GM21528 (cell line): ENCODE results near the gene VILL.
A peak's percentile ranks its signal among the peaks of the same experiment; 100 is the strongest.
"Not testable (repeated sequence)": the region's sequence is repeated elsewhere in the genome, so short reads cannot be mapped to it uniquely, and the experiment has no call there.

Experiments
- ATAC-seq: cut with Tn5 transposase; IDR thresholded peaks from one replicate; pipeline ENCODE4 v1.9.1; 2021; ENCODE audit warnings: mild to moderate bottlenecking, moderate library complexity; ENCODE audit not compliant: unreplicated experiment, low FRiP score

Gene VILL

DNA sequence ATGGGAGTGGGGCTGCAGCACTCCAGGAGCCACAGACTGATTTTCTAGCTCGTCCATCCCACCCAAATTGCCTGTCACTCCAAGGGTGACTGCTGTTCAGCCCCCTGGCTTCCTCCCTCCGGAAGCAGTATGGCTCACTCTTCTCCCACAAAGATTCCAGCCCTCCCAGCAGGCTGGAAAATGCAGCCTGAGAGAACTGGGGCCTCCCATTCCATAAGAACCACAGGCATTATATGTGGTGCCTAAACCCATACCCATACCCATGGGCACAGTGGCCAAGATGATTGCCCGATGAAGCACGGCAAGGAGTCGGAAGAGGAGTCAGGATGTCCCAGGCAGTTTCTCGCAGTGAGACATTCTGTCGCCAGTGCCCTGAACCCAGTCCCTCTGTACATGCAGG lies 6.0 kb upstream of the VILL start:
- no peak for ATAC-seq

DNA sequence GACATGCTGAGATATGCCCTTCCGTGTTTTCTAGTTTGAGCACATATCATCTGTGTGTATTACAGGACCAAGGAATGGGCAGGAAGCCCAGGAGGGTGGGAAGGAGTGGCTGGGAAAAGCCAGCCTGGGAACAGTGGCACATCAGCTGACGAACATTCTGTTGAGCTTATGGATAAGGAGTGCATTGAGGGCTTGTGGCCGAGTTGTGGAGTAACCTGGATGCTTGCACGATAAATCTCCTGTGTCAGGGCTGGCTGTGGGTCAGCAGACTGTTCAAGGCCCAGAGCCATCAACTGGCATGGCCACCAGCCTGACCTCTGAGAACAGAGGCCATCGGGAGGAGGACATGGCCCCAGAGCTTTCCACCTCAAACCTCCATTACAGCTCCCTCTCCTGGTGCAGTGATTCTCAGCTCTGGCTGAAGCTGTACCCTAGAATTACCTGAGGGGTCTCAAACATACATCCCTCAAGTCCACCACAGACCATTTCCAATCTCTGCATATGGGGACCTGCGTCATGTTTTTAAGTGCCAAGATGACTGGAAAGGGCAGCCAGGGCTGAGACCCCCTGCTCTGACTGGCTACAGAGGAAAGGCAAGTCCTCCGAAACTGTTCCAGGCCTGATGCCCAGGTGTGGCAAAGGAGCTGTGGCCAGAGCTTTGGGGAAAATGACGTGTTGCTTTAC lies 4.8 kb upstream of the VILL start:
- no peak for ATAC-seq

GRCh38 chr3:37986479-37987314 lies 3.9 kb upstream of the VILL start:
- ATAC-seq, result no peak

DNA sequence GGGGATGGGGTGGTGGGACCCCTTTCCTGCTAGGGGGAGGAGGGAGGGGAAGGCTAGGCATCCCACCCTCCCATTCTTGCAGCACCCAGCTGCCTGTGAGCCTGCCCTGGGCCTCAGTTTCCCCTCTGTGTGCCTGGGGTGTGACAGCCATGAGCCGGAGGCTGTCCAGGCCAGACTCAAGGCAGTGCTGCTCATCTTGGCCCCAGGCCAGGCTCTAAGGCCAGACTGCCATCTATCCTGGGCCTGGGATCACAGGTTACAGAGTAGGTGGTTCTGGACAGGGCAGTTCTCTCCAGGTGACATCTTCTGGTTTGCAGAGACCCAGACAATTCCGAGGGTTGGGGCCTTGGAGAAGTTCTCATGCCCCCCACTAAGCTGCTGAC lies 3.3 kb upstream of the VILL start:
- no peak for ATAC-seq

- no peak for ATAC-seq
These were observed 2.8 kb upstream of the VILL start for GRCh38 chr3:37987751-37988179.

DNA sequence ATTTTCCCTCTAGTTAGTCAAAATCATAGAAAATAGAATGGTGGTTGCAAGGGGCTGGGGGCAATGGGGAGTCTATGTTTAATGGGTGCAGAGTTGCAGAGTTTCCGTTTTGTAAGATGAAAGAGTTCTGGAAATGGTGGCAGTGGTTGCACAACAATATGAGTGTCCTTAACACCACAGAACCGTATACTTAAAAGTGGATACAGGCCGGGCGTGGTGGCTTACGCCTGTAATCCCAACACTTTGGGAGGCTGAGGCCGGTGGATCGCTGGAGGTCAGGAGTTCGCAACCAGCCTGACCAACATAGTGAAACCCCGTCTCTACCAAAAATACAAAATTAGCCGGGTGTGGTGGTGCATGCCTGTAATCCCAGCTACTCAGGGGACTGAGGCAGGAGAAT lies 2.2 kb upstream of the VILL start:
- ATAC-seq, result not testable (repeated sequence)

DNA sequence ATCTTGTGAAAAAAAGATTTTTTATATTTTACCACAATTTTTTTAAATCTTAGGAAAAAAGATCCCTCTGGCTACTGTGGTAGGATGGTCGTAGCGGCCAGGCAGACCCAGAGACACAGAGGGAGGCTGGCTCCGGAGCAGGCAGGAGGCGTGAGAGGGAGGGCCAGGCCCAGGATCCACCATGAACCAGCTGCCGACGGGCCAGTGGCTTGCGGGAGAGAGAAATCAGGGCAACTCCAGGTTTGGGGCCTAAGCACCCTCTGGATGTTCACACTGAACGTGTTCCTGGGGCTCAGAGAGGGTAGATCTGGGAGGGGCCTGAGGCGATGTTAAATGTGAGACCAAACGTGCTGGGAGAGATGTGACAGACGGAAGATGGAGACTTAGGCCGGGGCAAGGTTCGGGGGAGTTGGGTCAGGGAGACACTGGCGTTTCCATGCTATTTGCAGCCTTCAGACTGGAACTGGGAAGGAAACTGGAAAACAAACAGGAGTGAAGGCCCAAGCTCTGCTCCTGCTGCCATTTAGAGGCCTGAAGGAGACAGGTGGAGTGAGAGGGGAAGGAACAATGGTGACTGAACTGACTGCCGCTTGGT lies 1.6 kb upstream of the VILL start:
- no peak for ATAC-seq

- no peak for ATAC-seq
These were observed 635 bp upstream of the VILL start for GRCh38 chr3:37989821-37990480.

DNA sequence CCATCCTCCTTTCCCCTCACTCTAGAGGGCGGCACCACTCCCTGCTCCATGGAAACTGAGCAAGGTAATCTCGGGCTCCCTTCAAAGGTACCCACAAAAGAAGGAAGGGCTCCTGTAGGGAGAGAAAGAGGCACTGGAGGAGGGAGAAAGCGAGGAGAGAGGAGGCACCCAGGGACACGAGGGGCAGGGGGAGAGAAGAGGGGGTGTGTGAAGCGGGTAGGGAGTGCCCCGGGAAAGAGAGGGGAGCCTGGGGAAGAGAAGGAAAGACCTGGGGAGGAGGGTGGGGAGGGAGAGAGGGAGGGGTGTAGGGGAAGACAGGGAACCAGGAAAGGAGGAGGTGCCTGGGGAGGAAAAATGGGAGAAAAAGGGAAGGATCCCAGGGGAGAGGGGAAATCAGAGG lies 523 bp downstream of the VILL start:
- no peak for ATAC-seq

GRCh38 chr3:37991823-37992222 lies 1.2 kb downstream of the VILL start:
- ATAC-seq, result no peak

DNA sequence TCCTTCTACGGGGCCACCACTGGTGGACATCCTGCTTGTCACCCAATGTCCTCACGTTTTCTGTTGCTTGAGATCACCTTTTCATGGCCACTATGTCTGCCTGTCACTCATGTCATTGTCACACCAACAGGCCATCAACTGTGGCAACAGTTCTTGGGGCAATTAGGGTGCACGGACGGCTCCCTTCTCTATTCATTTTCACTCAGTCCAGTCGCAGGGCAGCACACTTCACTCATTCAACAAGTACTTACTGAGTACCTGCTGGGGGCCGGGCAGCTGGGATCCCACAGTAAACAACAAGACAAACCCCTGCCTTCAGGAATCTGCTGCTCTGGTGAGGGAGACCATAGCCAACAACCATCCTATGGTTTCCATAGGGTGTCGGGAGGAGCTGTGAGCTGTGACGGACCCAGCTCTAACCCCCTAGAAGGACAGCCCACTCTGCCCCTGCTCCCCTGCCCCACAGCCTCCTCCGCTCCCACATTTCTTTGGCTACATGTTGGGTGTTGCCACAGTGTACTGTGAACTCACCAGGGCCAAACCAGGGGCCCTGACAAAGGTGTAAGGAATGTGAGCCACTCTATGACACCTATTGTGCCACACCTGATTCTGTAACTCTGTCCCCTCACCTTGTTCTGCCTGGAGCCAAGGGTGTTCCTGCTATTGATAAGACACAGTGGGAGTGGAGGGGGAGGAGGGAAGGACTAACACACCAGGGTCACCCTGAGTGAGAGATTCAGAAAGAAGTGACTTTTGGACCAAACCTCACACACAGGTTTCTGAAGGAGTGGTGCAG lies 1.9 kb downstream of the VILL start:
- no peak for ATAC-seq

DNA sequence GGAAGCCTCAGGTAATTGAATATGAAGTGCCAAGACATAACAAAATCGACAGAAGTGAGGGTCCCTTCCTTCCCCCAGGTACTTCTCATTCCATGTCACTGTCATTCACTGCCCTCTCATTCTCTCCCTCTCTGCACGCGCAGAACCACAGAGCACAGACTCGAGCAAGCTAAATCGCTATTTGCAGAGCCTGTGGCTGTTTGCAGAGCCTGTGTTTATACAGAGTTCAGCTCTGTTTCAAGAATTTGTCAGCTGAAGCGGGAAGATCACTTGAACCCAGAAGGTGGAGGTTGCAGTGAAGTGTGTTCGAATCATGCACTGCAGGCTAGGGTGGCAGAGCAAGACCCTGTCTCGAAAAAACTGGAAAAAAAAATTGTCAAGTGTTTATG lies 2.5 kb downstream of the VILL start:
- ATAC-seq, result no peak

- ATAC-seq, result no peak
These were observed 2.9 kb downstream of the VILL start for GRCh38 chr3:37993460-37993819.

GRCh38 chr3:37993820-37994638 lies 3.4 kb downstream of the VILL start:
- peak; percentile 61 for ATAC-seq

- no peak for ATAC-seq
These were observed 4.0 kb downstream of the VILL start for GRCh38 chr3:37994639-37994972.

GRCh38 chr3:37995652-37996641 lies 5.4 kb downstream of the VILL start:
- ATAC-seq, result no peak

DNA sequence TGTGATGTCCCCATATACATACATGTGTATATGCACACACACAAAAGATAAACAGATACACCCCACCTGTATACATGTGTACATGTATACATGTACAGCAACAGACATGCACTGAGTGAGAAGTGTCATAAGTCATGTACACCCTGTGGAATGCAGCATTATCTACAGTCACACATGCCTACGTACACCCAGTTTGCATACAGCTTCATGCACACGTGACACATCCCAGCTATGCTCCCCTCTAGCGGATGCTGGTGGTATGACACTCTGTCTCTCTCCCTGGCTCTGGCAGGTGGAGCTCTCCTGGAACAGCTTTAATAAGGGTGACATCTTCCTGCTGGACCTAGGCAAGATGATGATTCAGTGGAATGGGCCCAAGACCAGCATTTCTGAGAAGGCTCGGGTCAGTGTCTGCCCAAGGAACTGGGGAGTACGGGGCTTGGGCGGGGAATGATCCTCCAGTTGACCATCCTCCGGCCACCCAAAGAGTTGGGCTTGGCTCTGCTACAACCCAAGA lies 6.3 kb downstream of the VILL start:
- ATAC-seq, result peak; percentile 57

DNA sequence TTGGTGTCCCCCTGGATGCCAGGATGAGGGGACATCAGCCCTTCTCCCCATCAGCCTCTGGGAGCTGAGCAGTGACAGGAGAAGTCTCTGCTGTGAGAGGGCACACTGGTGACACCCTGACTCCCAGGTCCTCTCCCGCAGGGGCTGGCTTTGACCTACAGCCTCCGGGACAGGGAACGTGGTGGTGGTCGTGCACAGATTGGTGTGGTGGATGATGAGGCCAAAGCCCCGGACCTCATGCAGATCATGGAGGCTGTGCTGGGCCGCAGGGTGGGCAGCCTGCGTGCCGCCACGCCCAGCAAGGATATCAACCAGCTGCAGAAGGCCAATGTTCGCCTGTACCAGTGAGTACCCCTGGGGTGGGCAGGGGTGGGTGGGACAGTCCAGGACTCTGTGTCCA lies 6.8 kb downstream of the VILL start:
- ATAC-seq, result no peak
